ENCODE results near the gene THRA.
A peak's percentile ranks its signal among the peaks of the same experiment; 100 is the strongest.

THRA gene

GRCh38 chr17:40071313-40072039 is 8.7 kb downstream of the THRA start:
- Histone ChIP-seq H3K4me3 (replicated peaks; ENCODE audit: insufficient read depth, low read length) (no peak overlapping the region), H3K27me3 (ENCODE audit: insufficient read depth, poor library complexity, severe bottlenecking) (no peaks in the 10 kb centered on the region), H3K27ac (replicated peaks) (peak overlapping the region; percentile 88)
- TF ChIP-seq, protein P1, sequence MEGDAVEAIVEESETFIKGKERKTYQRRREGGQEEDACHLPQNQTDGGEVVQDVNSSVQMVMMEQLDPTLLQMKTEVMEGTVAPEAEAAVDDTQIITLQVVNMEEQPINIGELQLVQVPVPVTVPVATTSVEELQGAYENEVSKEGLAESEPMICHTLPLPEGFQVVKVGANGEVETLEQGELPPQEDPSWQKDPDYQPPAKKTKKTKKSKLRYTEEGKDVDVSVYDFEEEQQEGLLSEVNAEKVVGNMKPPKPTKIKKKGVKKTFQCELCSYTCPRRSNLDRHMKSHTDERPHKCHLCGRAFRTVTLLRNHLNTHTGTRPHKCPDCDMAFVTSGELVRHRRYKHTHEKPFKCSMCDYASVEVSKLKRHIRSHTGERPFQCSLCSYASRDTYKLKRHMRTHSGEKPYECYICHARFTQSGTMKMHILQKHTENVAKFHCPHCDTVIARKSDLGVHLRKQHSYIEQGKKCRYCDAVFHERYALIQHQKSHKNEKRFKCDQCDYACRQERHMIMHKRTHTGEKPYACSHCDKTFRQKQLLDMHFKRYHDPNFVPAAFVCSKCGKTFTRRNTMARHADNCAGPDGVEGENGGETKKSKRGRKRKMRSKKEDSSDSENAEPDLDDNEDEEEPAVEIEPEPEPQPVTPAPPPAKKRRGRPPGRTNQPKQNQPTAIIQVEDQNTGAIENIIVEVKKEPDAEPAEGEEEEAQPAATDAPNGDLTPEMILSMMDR (IDR thresholded peaks at IDR 0.05; ENCODE audit: insufficient read depth, low read length) = no peak
- no peak for TF ChIP-seq SPI1 (IDR thresholded peaks at IDR 0.05; ENCODE audit: borderline replicate concordance, low read depth)
- peak; percentile 20 for TF ChIP-seq REST (IDR thresholded peaks at IDR 0.05; ENCODE audit: insufficient replicate concordance, low read depth)
- DNase-seq (ENCODE audit: low read depth in 1 of 2, low spot score in 1 of 2) = peak in 1 of 2 experiments; percentile 63

- peak; percentile 94 for TF ChIP-seq POLR2AphosphoS5 (IDR thresholded peaks at IDR 0.05; ENCODE audit: low read depth)
- TF ChIP-seq, protein P1 (IDR thresholded peaks at IDR 0.05; ENCODE audit: insufficient read depth, low read length) = no peak
- peak overlapping the region; percentile 88 for H3K27ac ChIP-seq (replicated peaks)
- no peaks in the 10 kb centered on the region for H3K27me3 ChIP-seq (ENCODE audit: insufficient read depth, poor library complexity, severe bottlenecking)
- DNase-seq (ENCODE audit: low read depth in 1 of 2, low spot score in 1 of 2) = peak; percentile 63 to 91
- no peak overlapping the region for H3K4me3 ChIP-seq (replicated peaks; ENCODE audit: insufficient read depth, low read length)
Measured at GRCh38 chr17:40072040-40072734, 9.4 kb downstream of the THRA start.

GRCh38 chr17:40072735-40073346 is 10.1 kb downstream of the THRA start:
- peak overlapping the region; percentile 88 for H3K27ac ChIP-seq (replicated peaks)
- no peak overlapping the region for H3K4me3 ChIP-seq (replicated peaks; ENCODE audit: insufficient read depth, low read length)

More at GRCh38 chr17:40072735-40073346, 10.1 kb downstream of the THRA start:
- H3K27me3 ChIP-seq (ENCODE audit: insufficient read depth, poor library complexity, severe bottlenecking) = no peaks in the 10 kb centered on the region
- DNase-seq (ENCODE audit: low read depth in 1 of 2, low spot score in 1 of 2) = no peak
- no peak for TF ChIP-seq SPI1 (IDR thresholded peaks at IDR 0.05; ENCODE audit: borderline replicate concordance, low read depth)
- no peak for TF ChIP-seq REST (IDR thresholded peaks at IDR 0.05; ENCODE audit: insufficient replicate concordance, low read depth)
- TF ChIP-seq GABPA (IDR thresholded peaks at IDR 0.05; ENCODE audit: low read depth) = no peak
- TF ChIP-seq, protein P1 (IDR thresholded peaks at IDR 0.05; ENCODE audit: insufficient read depth, low read length) = no peak
- no peak for TF ChIP-seq POLR2AphosphoS5 (IDR thresholded peaks at IDR 0.05; ENCODE audit: low read depth)
